H1 (cell line): ENCODE data around the gene TRIB2. TPM values are rescaled to one million over a fixed set of nuclear protein-coding genes. Genes with fewer than 3 reads are reported as not detected.

Experiments
- CTCF ChIA-PET: fragments of 300-600 bp; sonication (Branson Sonifier 250); formaldehyde crosslinking; loops from one replicate; lab custom pipeline; 2021; ENCODE audit not compliant: partially characterized antibody; lab: Charles Lee
- POLR2A ChIA-PET: fragments of 300-600 bp; sonication (Branson Sonifier 250); formaldehyde crosslinking; loops from one replicate; lab custom pipeline; 2021; ENCODE audit warnings: inconsistent platforms; ENCODE audit not compliant: partially characterized antibody; lab: Charles Lee
- DNase-seq, 2 experiments: peaks; one replicate each; pipeline versions ENCODE4 v3.0.0 to v3.0.0-alpha.2; 2010 to 2022; ENCODE audit warnings: low spot score in 2 of 2, low read depth in 1 of 2, mixed read lengths in 1 of 2
- FAIRE-seq: peaks from 2 replicates; lab custom pipeline; 2011; peaks lifted over from hg19 to GRCh38; lab: Jason Lieb, UNC
- H2AFZ ChIP-seq: 2 replicates; pipeline ENCODE4 v1.8.1; 2012; ENCODE audit warnings: low read length, inconsistent platforms
- H2AK5ac ChIP-seq: 2 replicates; pipeline ENCODE4 v1.6.1; 2013; ENCODE audit warnings: low read depth, low read length
- H2BK120ac ChIP-seq: replicated peaks from 2 replicates; pipeline ENCODE3; 2013; ENCODE audit warnings: low read depth, low read length, inconsistent platforms
- H2BK12ac ChIP-seq: 2 replicates; pipeline ENCODE4 v1.6.1; 2013; ENCODE audit warnings: low read depth, low read length
- H2BK15ac ChIP-seq: 2 replicates; pipeline ENCODE4 v1.6.1; 2013; ENCODE audit warnings: low read length
- H2BK20ac ChIP-seq: 2 replicates; pipeline ENCODE4 v1.6.1; 2013; ENCODE audit warnings: low read length
- H2BK5ac ChIP-seq: 2 replicates; pipeline ENCODE4 v1.6.1; 2013; ENCODE audit warnings: low read depth, low read length
- H3K14ac ChIP-seq: 2 replicates; pipeline ENCODE4 v1.6.1; 2013; ENCODE audit warnings: inconsistent platforms; ENCODE audit not compliant: insufficient read length
- H3K18ac ChIP-seq: 2 replicates; pipeline ENCODE4 v1.6.1; 2013; ENCODE audit warnings: low read length; ENCODE audit errors: extremely low read depth
- H3K23ac ChIP-seq: 2 replicates; pipeline ENCODE4 v1.6.1; 2013; ENCODE audit warnings: inconsistent platforms; ENCODE audit not compliant: insufficient read length
- H3K23me2 ChIP-seq: 2 replicates; pipeline ENCODE4 v1.6.1; 2013; ENCODE audit warnings: low read depth, low read length
- H3K27ac ChIP-seq: 2 replicates; pipeline ENCODE4 v1.6.1; 2011; ENCODE audit warnings: low read depth, low read length, inconsistent platforms
- H3K27me3 ChIP-seq, 4 experiments: replicated peaks in 1 of 4; 1 replicate in 1 of 4; 2 replicates in 3 of 4; pipeline versions ENCODE4 v1.6.1 to v1.8.1; 2011 to 2013; ENCODE audit warnings: low read length in 3 of 4, mild to moderate bottlenecking in 3 of 4, inconsistent platforms in 2 of 4, mixed read lengths in 2 of 4, moderate library complexity in 1 of 4; ENCODE audit not compliant: control insufficient read depth in 3 of 4, insufficient read depth in 3 of 4; ENCODE audit errors: extremely low read depth in 1 of 4
- H3K36me3 ChIP-seq, 4 experiments: 2 replicates each; pipeline versions ENCODE4 v1.6.1 to v1.8.1; 2011 to 2013; ENCODE audit warnings: mild to moderate bottlenecking in 4 of 4, low read length in 3 of 4, moderate library complexity in 2 of 4, control low read depth in 1 of 4, inconsistent platforms in 1 of 4; ENCODE audit not compliant: insufficient read depth in 4 of 4, control insufficient read depth in 2 of 4
- H3K4ac ChIP-seq: replicated peaks from 2 replicates; pipeline ENCODE3; 2013; ENCODE audit warnings: low read length, low read depth, mixed read lengths, inconsistent platforms; ENCODE audit not compliant: insufficient read length
- H3K4me1 ChIP-seq, 4 experiments: replicated peaks in 1 of 4; 1 replicate in 1 of 4; 2 replicates in 3 of 4; pipeline versions ENCODE4 v1.6.1 to v1.8.1; 2011 to 2013; ENCODE audit warnings: low read length in 3 of 4, inconsistent platforms in 2 of 4, mixed read lengths in 1 of 4; ENCODE audit not compliant: insufficient read depth in 4 of 4, control insufficient read depth in 3 of 4
- H3K4me2 ChIP-seq, 2 experiments: 2 replicates each; pipeline versions ENCODE4 v1.6.1 to v1.8.1; 2011 to 2013; ENCODE audit warnings: low read depth in 2 of 2, low read length in 2 of 2, control low read depth in 1 of 2, inconsistent platforms in 1 of 2, mild to moderate bottlenecking in 1 of 2; ENCODE audit not compliant: insufficient read depth in 1 of 2
- H3K4me3 ChIP-seq, 4 experiments: fragments of 200-600, 300-600 bp in 1 of 4; sonication (generic), shearing (Covaris generic), sonication (Bioruptor Twin) in 1 of 4; 2 replicates each; pipeline versions ENCODE4 v1.5.1 to v1.8.1; 2011 to 2016; ENCODE audit warnings: low read length in 4 of 4, low read depth in 3 of 4, control low read depth in 2 of 4, inconsistent platforms in 2 of 4, mild to moderate bottlenecking in 2 of 4, mixed read lengths in 1 of 4, moderate library complexity in 1 of 4; ENCODE audit not compliant: insufficient read depth in 2 of 4; ENCODE audit errors: extremely low read depth in 1 of 4
- H3K56ac ChIP-seq: replicated peaks from 2 replicates; pipeline ENCODE3; 2013; ENCODE audit warnings: low read depth, mild to moderate bottlenecking, mixed read lengths, low read length, inconsistent platforms; ENCODE audit not compliant: insufficient read length
- H3K79me1 ChIP-seq: 2 replicates; pipeline ENCODE4 v1.6.1; 2013; ENCODE audit warnings: low read depth, low read length, control low read depth
- H3K79me2 ChIP-seq, 2 experiments: 2 replicates each; pipeline versions ENCODE4 v1.6.1 to v1.8.1; 2012 to 2013; ENCODE audit warnings: low read length in 2 of 2, mild to moderate bottlenecking in 2 of 2, inconsistent platforms in 1 of 2; ENCODE audit not compliant: insufficient read depth in 2 of 2, control insufficient read depth in 1 of 2
- H3K9ac ChIP-seq, 4 experiments: replicated peaks in 1 of 4; 1 replicate in 1 of 4; 2 replicates in 3 of 4; pipeline versions ENCODE4 v1.6.1 to v1.8.1; 2011 to 2013; ENCODE audit warnings: low read depth in 3 of 4, low read length in 3 of 4, control low read depth in 2 of 4, mild to moderate bottlenecking in 2 of 4, moderate library complexity in 2 of 4, inconsistent platforms in 1 of 4; ENCODE audit errors: extremely low read depth in 1 of 4
- H3K9me3 ChIP-seq, 2 experiments: 2 replicates each; pipeline versions ENCODE4 v1.6.1 to v1.8.1; 2012 to 2013; ENCODE audit warnings: mild to moderate bottlenecking in 2 of 2, moderate library complexity in 2 of 2, control low read depth in 1 of 2, inconsistent platforms in 1 of 2, low read depth in 1 of 2, low read length in 1 of 2, mixed read lengths in 1 of 2; ENCODE audit not compliant: insufficient read depth in 2 of 2
- H4K20me1 ChIP-seq, 2 experiments: replicated peaks in 1 of 2; 2 replicates each; pipeline versions ENCODE3 to v1.8.1; 2011 to 2013; ENCODE audit warnings: inconsistent platforms in 2 of 2, low read length in 2 of 2, mild to moderate bottlenecking in 1 of 2; ENCODE audit not compliant: insufficient read depth in 2 of 2, control insufficient read depth in 1 of 2
- H4K5ac ChIP-seq: 2 replicates; pipeline ENCODE4 v1.6.1; 2013; ENCODE audit warnings: low read length, low read depth, mixed read lengths, inconsistent platforms; ENCODE audit not compliant: insufficient read length
- H4K8ac ChIP-seq: 2 replicates; pipeline ENCODE4 v1.8.0; 2013; ENCODE audit warnings: mild to moderate bottlenecking, moderate library complexity, low read length, inconsistent platforms; ENCODE audit not compliant: insufficient read depth; ENCODE audit errors: extremely low read depth
- H4K91ac ChIP-seq: replicated peaks from 2 replicates; pipeline ENCODE3; 2013; ENCODE audit warnings: low read length, mixed read lengths, inconsistent platforms; ENCODE audit not compliant: insufficient read length
- ASH2L ChIP-seq: fragments of 200-600, 300-600 bp; sonication (generic); IDR thresholded peaks from one replicate; pipeline ENCODE4 v1.7.1; 2017; ENCODE audit warnings: low read length
- BCL11A ChIP-seq, 2 experiments: IDR thresholded peaks; one replicate each; pipeline ENCODE4 v1.6.1; 2011; ENCODE audit warnings: low read depth in 2 of 2, low read length in 2 of 2, mild to moderate bottlenecking in 2 of 2
- RAD21 ChIP-seq, 2 experiments: IDR thresholded peaks in 1 of 2; conservative IDR thresholded peaks in 1 of 2; 2 replicates each; pipeline ENCODE4 v1.6.1; 2011; ENCODE audit warnings: low read depth in 2 of 2, low read length in 2 of 2, improper control_type of control experiment in 1 of 2, inconsistent platforms in 1 of 2, mild to moderate bottlenecking in 1 of 2, moderate library complexity in 1 of 2
- RBBP5 ChIP-seq: IDR thresholded peaks from 2 replicates; pipeline ENCODE4 v1.7.1; 2012; ENCODE audit warnings: low read depth, mild to moderate bottlenecking, inconsistent platforms, low read length, moderate library complexity, borderline replicate concordance
- SRF ChIP-seq: IDR thresholded peaks from 2 replicates; pipeline ENCODE4 v1.6.1; 2011; ENCODE audit warnings: mild to moderate bottlenecking, low read depth, low read length, moderate library complexity
- WGBS, 2 experiments: shearing (Covaris generic) in 1 of 2; methylation state at CpG; one replicate each; pipeline versions ENCODE4 v1.1.6 to v1.1.7; 2013 to 2015; ENCODE audit warnings: low lambda C conversion rate in 2 of 2, mixed read lengths in 2 of 2, inconsistent platforms in 1 of 2, low coverage in 1 of 2, missing lambda C conversion rate in 1 of 2; ENCODE audit not compliant: insufficient replicate concordance in 2 of 2, insufficient coverage in 1 of 2, insufficient read length in 1 of 2; ENCODE audit errors: extremely low coverage in 1 of 2, missing lambda C conversion rate in 1 of 2; 5-methylcytosine and 5-hydroxymethylcytosine counted together
- polyA plus RNA-seq, 7 experiments: library from polyadenylated mRNA; depleted of rRNA in 3 of 7; stranded (reverse) in 5 of 7; unstranded in 2 of 7; fragments of >200 nt in 5 of 7; fragments of 200-250 nt in 2 of 7; gene quantifications; 1 replicate in 5 of 7; 2 replicates in 1 of 7; 4 replicates in 1 of 7; pipeline versions ENCODE4 v1.2.1 to v1.2.3, GENCODE V29; 2011 to 2013; ENCODE audit warnings: missing spikeins in 2 of 7, mixed read lengths in 2 of 7
- total RNA-seq: library from RNA; stranded (reverse); fragmentation: NEBNext Ultra II Directional; extraction: Animal tissue kit (Norgen Biotek cat#: 25700); gene quantifications from 2 replicates; pipeline ENCODE4 v1.2.1, GENCODE V29; 2021

TRIB2 gene
- total and polyA plus RNA-seq, 2 of the 8 experiments (the other 6 are each of a cell fraction or from before 2014, with no cell fraction given) = 40.8 to 57.0 TPM

- Histone ChIP-seq H3K9me3 (no peaks in the 10 kb centered on the region), H3K23ac (no peak overlapping the region), H3K27ac (no peak overlapping the region), H3K23me2 (no peaks in the 10 kb centered on the region), H3K79me2 (no peaks in the 10 kb centered on the region), H2AFZ (no peak overlapping the region), H3K79me1 (no peaks in the 10 kb centered on the region), H2BK15ac (no peak overlapping the region), H3K27me3 (no peaks in the 10 kb centered on the region), H3K18ac (no peak overlapping the region), H2BK120ac (no peak overlapping the region), H3K9ac (no peak overlapping the region), H3K56ac (no peak overlapping the region), H3K4me1 (no peaks in the 10 kb centered on the region), H3K36me3 (no peaks in the 10 kb centered on the region), H4K5ac (no peak overlapping the region), H2BK5ac (no peak overlapping the region), H3K4me3 (no peak overlapping the region), H4K8ac (no peak overlapping the region), H3K14ac (no peak overlapping the region), H2AK5ac (no peak overlapping the region), H3K4ac (no peak overlapping the region), H3K4me2 (no peak overlapping the region), H4K91ac (no peak overlapping the region), H2BK12ac (no peak overlapping the region), H4K20me1 (no peaks in the 10 kb centered on the region), H2BK20ac (no peak overlapping the region)
- DNase-seq = no peak
- TF ChIP-seq BCL11A (IDR thresholded peaks at IDR 0.05; ENCODE audit: low read depth in 2 of 2, low read length in 2 of 2) = no peak
- no peak for TF ChIP-seq SRF
- no peak for TF ChIP-seq ASH2L
- no peak for TF ChIP-seq RAD21 (IDR thresholded peaks at IDR 0.05 in 1 of 2, conservative IDR thresholded peaks at IDR 0.05 in 1 of 2; ENCODE audit: low read depth in 2 of 2, low read length in 2 of 2)
- TF ChIP-seq RBBP5 = no peak
- WGBS, 2 experiments = 94% methylated on average over 8 of the region's 8 CpGs; no CpG with 5 or more reads in 1 of the 2 experiments
- ChIA-PET POLR2A (no interaction called here), CTCF (no interaction called here)
- FAIRE-seq = no peak
Observed at GRCh38 chr2:12708508-12709206, 8.1 kb upstream of the TRIB2 start.
